Neuronal stem cell (in vitro differentiated cells): ENCODE measurements around the gene RNASEL.
A peak's percentile ranks its signal among the peaks of the same experiment; 100 is the strongest.

ENCODE experiments used
- DNase-seq: peaks from one replicate; pipeline ENCODE4 v3.0.0-alpha.2; 2013; ENCODE audit warnings: low spot score
- H2AFZ ChIP-seq: one replicate; pipeline ENCODE4 v1.6.1; 2013; ENCODE audit warnings: mild to moderate bottlenecking, low read length, inconsistent platforms
- H2AK5ac ChIP-seq: 2 replicates; pipeline ENCODE4 v1.6.1; 2013; ENCODE audit warnings: low read depth, mild to moderate bottlenecking, inconsistent platforms, low read length, moderate library complexity, mixed read lengths
- H2BK120ac ChIP-seq: 2 replicates; pipeline ENCODE4 v1.6.1; 2013; ENCODE audit warnings: low read depth, mild to moderate bottlenecking, inconsistent platforms, low read length, moderate library complexity, mixed read lengths
- H2BK12ac ChIP-seq: one replicate; pipeline ENCODE4 v1.6.1; 2013; ENCODE audit warnings: low read length, inconsistent platforms
- H2BK15ac ChIP-seq: 2 replicates; pipeline ENCODE4 v1.6.1; 2013; ENCODE audit warnings: mild to moderate bottlenecking, low read length, inconsistent platforms, mixed read lengths
- H2BK5ac ChIP-seq: one replicate; pipeline ENCODE4 v1.6.1; 2013; ENCODE audit warnings: inconsistent platforms, mild to moderate bottlenecking, low read length, moderate library complexity
- H3K14ac ChIP-seq: one replicate; pipeline ENCODE4 v1.6.1; 2013; ENCODE audit warnings: low read length, inconsistent platforms
- H3K18ac ChIP-seq: 2 replicates; pipeline ENCODE4 v1.6.1; 2013; ENCODE audit warnings: low read length, inconsistent platforms
- H3K23ac ChIP-seq: 2 replicates; pipeline ENCODE4 v1.6.1; 2013; ENCODE audit warnings: low read depth, mild to moderate bottlenecking, mixed read lengths, low read length, inconsistent platforms; ENCODE audit not compliant: poor library complexity
- H3K27ac ChIP-seq: replicated peaks from 3 replicates; pipeline ENCODE4 v1.5.1; 2013; ENCODE audit warnings: low read length, inconsistent platforms
- H3K27me3 ChIP-seq, 3 experiments: 2 replicates each; pipeline ENCODE4 v1.6.1; 2013; ENCODE audit warnings: low read length in 3 of 3, mild to moderate bottlenecking in 2 of 3, inconsistent platforms in 1 of 3, low read depth in 1 of 3, mixed read lengths in 1 of 3, moderate library complexity in 1 of 3; ENCODE audit not compliant: control insufficient read depth in 3 of 3, insufficient read depth in 3 of 3
- H3K36me3 ChIP-seq, 2 donors: replicated peaks in 1 of 2; 2 replicates each; pipeline ENCODE4 v1.6.1; 2013; ENCODE audit warnings: low read length in 2 of 2; ENCODE audit not compliant: control insufficient read depth in 2 of 2, insufficient read depth in 2 of 2
- H3K4ac ChIP-seq: 2 replicates; pipeline ENCODE4 v1.6.1; 2013; ENCODE audit warnings: inconsistent platforms, mild to moderate bottlenecking, low read length, moderate library complexity
- H3K4me1 ChIP-seq, 2 donors: 1 replicate in 1 of 2; 2 replicates in 1 of 2; pipeline ENCODE4 v1.6.1; 2013; ENCODE audit warnings: low read length in 2 of 2, low read depth in 1 of 2; ENCODE audit not compliant: control insufficient read depth in 2 of 2, insufficient read depth in 1 of 2
- H3K4me2 ChIP-seq: one replicate; pipeline ENCODE4 v1.6.1; 2013; ENCODE audit warnings: mild to moderate bottlenecking, low read length, inconsistent platforms; ENCODE audit not compliant: insufficient read depth, poor library complexity, severe bottlenecking
- H3K4me3 ChIP-seq, 2 donors: 2 replicates each; pipeline ENCODE4 v1.5.1; 2013; ENCODE audit warnings: low read length in 2 of 2, mild to moderate bottlenecking in 2 of 2, inconsistent platforms in 1 of 2, moderate library complexity in 1 of 2
- H3K79me1 ChIP-seq: one replicate; pipeline ENCODE4 v1.6.1; 2013; ENCODE audit warnings: low read depth, mild to moderate bottlenecking, inconsistent platforms, low read length, moderate library complexity
- H3K9ac ChIP-seq: one replicate; pipeline ENCODE4 v1.6.1; 2013; ENCODE audit warnings: mild to moderate bottlenecking, low read depth, low read length, inconsistent platforms; ENCODE audit not compliant: poor library complexity
- H3K9me3 ChIP-seq, 2 donors: replicated peaks in 1 of 2; 2 replicates each; pipeline versions ENCODE3 to v1.6.1; 2013; ENCODE audit warnings: low read length in 2 of 2, mild to moderate bottlenecking in 2 of 2, inconsistent platforms in 1 of 2, low read depth in 1 of 2, mixed read lengths in 1 of 2, moderate library complexity in 1 of 2; ENCODE audit not compliant: control insufficient read depth in 2 of 2, insufficient read depth in 1 of 2
- H4K8ac ChIP-seq: one replicate; pipeline ENCODE4 v1.6.1; 2013; ENCODE audit warnings: low read depth, mild to moderate bottlenecking, inconsistent platforms, low read length, moderate library complexity
- H4K91ac ChIP-seq: one replicate; pipeline ENCODE4 v1.6.1; 2013; ENCODE audit warnings: low read length, low read depth, mild to moderate bottlenecking, inconsistent platforms; ENCODE audit not compliant: poor library complexity
- WGBS, 2 donors: extraction: QIAGEN DNeasy Blood & Tissue Kit; methylation state at CpG; one replicate each; pipeline ENCODE4 v1.1.7; 2013; ENCODE audit warnings: missing lambda C conversion rate in 2 of 2, mixed read lengths in 1 of 2; ENCODE audit not compliant: insufficient read length in 2 of 2, insufficient replicate concordance in 1 of 2; ENCODE audit errors: extremely low coverage in 2 of 2; 5-methylcytosine and 5-hydroxymethylcytosine counted together

Gene RNASEL

DNA sequence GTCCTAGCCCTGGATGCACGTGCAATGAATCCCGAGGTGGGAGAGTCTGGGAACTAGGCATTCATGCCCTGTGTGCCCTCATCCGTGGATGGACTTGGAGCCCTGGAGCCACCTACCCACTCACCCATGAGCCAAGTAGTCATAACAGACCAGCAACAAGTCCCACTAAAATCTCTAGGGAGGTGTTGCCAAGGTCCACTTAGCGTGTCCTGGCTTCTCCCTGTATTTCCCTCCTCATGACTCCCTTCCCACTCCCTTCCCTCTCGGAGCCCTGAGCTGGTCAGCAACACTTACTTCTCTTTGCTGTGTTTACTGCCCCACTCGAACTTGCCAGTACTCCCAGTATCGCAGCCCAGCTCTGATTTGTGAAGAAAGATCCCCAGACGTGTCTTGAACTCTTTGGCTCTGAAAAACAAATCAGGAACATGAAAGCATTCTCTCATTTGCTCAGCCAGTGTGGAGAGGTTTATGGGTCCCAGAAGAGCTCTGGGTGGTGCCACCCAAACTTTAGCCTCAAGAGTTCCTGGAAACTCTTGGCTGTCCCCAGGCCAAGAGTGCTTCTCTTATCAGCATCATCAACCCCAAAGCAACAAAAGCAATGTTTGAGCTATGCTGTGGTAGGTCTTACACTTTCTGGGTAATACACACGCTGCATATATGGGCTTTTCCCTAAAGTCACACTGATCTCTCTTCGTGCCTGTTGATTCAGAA, 14.0 kb upstream of the RNASEL start:
- no peak for DNase-seq
- Histone ChIP-seq H3K23ac (no peak overlapping the region), H3K9me3 (no peaks in the 10 kb centered on the region), H3K4ac (no peak overlapping the region), H2BK5ac (no peak overlapping the region), H3K36me3 (peaks cover 0 to 18% of the 10 kb centered on the region in 2 donors), H3K27me3 (peaks cover 0 to 9% (median 0%) of the 10 kb centered on the region in 3 experiments), H3K79me1 (peaks cover 14% of the 10 kb centered on the region), H3K4me1 (peaks cover 15 to 20% of the 10 kb centered on the region in 2 donors), H2BK15ac (peak overlapping the region; percentile 12), H3K9ac (no peak overlapping the region), H2AFZ (no peak overlapping the region), H4K91ac (no peak overlapping the region), H4K8ac (no peak overlapping the region), H2AK5ac (peak overlapping the region; percentile 15), H2BK120ac (no peak overlapping the region), H3K27ac (no peak overlapping the region), H3K18ac (no peak overlapping the region), H2BK12ac (no peak overlapping the region), H3K14ac (no peak overlapping the region), H3K4me3 (no peak overlapping the region), H3K4me2 (peak overlapping the region; percentile 98)
- no CpG with 5 or more reads among the region's 10 CpGs for WGBS, 2 donors

DNA sequence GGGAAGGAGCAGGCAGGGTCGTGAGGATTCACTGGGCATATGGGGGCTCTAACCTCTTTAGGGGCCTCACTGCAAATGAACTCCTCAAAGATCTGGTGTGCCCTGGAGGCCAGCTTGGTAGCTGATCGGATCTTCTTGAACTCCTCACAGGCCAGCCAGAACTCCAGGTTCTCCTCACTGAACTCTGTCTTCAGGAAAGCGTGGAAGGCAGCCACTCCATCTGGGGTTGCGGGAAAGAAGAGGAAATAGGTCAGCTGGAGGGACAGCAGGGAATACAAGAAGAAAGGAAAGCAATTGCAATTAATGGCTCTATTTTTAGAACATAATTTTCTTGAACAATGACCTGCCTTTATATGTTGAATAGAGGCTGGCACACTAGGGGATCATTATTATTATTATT, 12.9 kb upstream of the RNASEL start:
- peaks cover 0 to 18% of the 10 kb centered on the region in 2 donors for H3K36me3 ChIP-seq

DNA sequence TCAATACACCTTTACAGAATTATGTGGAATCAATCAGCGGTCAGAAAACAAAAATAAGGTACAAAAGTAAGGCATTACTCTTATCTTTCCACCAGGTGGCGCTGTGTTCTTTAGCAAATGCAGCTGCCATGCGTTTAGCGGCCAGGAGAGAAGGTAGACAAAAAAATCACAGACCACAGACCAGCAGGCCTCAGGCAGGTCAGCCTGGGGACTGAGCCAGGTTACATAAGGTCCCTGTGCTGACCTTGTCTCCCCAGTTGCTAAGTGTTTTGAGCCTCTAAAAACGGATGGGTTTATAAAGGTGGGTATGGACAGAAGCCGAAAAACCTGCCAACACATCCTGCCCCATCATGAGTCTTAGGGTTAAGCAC, 12.3 kb upstream of the RNASEL start:
- no CpG with 5 or more reads among the region's 6 CpGs for WGBS, 2 donors
- no peak overlapping the region for H3K18ac ChIP-seq
- H3K9me3 ChIP-seq = no peaks in the 10 kb centered on the region

More for the DNA sequence above, 12.9 kb upstream of the RNASEL start:
- H2BK12ac ChIP-seq = no peak overlapping the region
- H3K9ac ChIP-seq = no peak overlapping the region
- peaks cover 14% of the 10 kb centered on the region for H3K79me1 ChIP-seq
- H3K27me3 ChIP-seq = peaks cover 0 to 17% (median 0%) of the 10 kb centered on the region in 3 experiments
- H3K14ac ChIP-seq = no peak overlapping the region
- no peak overlapping the region for H3K18ac ChIP-seq
- H2AFZ ChIP-seq = peak overlapping the region; percentile 42
- H2BK15ac ChIP-seq = no peak overlapping the region
- no peak overlapping the region for H4K8ac ChIP-seq
- H3K27ac ChIP-seq = no peak overlapping the region
- no peak overlapping the region for H3K4ac ChIP-seq
- no peak overlapping the region for H3K4me3 ChIP-seq
- no peaks in the 10 kb centered on the region for H3K9me3 ChIP-seq
- WGBS, 2 donors = no CpG with 5 or more reads among the region's 4 CpGs
- no peak overlapping the region for H3K23ac ChIP-seq
- H2BK120ac ChIP-seq = no peak overlapping the region
- no peak overlapping the region for H2BK5ac ChIP-seq
- DNase-seq = no peak
- peak overlapping the region; percentile 20 for H2AK5ac ChIP-seq
- no peak overlapping the region for H4K91ac ChIP-seq
- no peak overlapping the region for H3K4me2 ChIP-seq
- peaks cover 9 to 20% of the 10 kb centered on the region in 2 donors for H3K4me1 ChIP-seq

DNA sequence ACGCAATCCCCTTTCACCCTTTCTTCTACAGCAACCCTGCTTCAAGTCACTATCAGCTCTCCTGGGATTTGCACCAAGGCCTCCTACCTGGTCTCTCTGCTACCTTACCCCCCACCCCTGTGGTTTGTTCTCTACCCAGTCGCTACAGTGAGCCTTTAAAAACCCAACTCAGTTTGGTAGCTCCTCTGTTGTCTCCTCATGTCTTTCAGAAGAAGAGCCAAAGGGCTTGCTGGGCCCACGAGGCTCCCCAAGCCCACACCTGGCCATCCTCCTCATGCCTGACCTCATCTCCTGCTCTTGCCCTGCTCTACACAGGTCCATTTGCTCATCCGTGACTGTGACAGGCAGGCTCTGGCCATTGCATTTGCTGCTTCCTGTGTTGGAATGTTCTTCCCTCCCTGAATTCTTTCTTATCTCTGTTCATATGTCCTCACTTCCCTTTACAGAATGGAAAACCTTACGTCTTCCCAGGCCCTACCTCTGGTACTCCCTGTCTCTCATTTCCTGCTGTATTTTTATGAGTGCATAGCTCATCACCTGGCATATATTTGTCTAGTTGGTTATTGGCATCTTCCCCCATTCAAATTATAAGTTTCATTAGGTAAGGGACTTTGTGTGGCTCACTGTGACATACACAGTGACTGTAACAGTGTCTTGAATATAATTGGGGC, 11.8 kb upstream of the RNASEL start:
- Histone ChIP-seq H3K4me1 (peaks cover 4 to 16% of the 10 kb centered on the region in 2 donors), H2BK15ac (no peak overlapping the region), H3K79me1 (peaks cover 14% of the 10 kb centered on the region), H2AK5ac (no peak overlapping the region), H3K18ac (no peak overlapping the region), H3K9me3 (no peaks in the 10 kb centered on the region), H3K14ac (no peak overlapping the region), H2BK12ac (no peak overlapping the region), H4K8ac (no peak overlapping the region), H3K4me2 (no peak overlapping the region), H3K4me3 (no peak overlapping the region), H3K36me3 (peaks cover 0 to 18% of the 10 kb centered on the region in 2 donors), H2BK120ac (no peak overlapping the region), H3K23ac (no peak overlapping the region), H3K27me3 (peaks cover 0 to 21% (median 0%) of the 10 kb centered on the region in 3 experiments), H2AFZ (no peak overlapping the region), H3K9ac (no peak overlapping the region), H3K27ac (no peak overlapping the region), H2BK5ac (no peak overlapping the region), H3K4ac (no peak overlapping the region), H4K91ac (no peak overlapping the region)
- no peak for DNase-seq
- WGBS, 2 donors = no CpG with 5 or more reads among the region's 5 CpGs

More for the DNA sequence above, 12.3 kb upstream of the RNASEL start:
- no peak overlapping the region for H3K14ac ChIP-seq
- H3K4me1 ChIP-seq = peaks cover 4 to 16% of the 10 kb centered on the region in 2 donors
- H3K36me3 ChIP-seq = peaks cover 0 to 18% of the 10 kb centered on the region in 2 donors
- no peak overlapping the region for H3K4me2 ChIP-seq
- no peak overlapping the region for H3K27ac ChIP-seq
- no peak overlapping the region for H3K9ac ChIP-seq
- H2BK12ac ChIP-seq = no peak overlapping the region
- H3K27me3 ChIP-seq = peaks cover 0 to 21% (median 0%) of the 10 kb centered on the region in 3 experiments
- peak overlapping the region; percentile 20 for H2AK5ac ChIP-seq
- DNase-seq = peak; percentile 84
- peaks cover 14% of the 10 kb centered on the region for H3K79me1 ChIP-seq
- no peak overlapping the region for H3K23ac ChIP-seq
- H3K4me3 ChIP-seq = no peak overlapping the region
- no peak overlapping the region for H2BK15ac ChIP-seq
- no peak overlapping the region for H2BK5ac ChIP-seq
- H4K8ac ChIP-seq = no peak overlapping the region
- H4K91ac ChIP-seq = no peak overlapping the region
- H3K4ac ChIP-seq = no peak overlapping the region
- no peak overlapping the region for H2BK120ac ChIP-seq
- peak overlapping the region; percentile 42 for H2AFZ ChIP-seq
